Endothelial cell of umbilical vein (primary cell): Measurements from ENCODE around the gene FILIP1. TPM values are rescaled to one million over a fixed set of nuclear protein-coding genes. Genes with fewer than 3 reads are reported as not detected.

ENCODE experiments used
- BruUV-seq: library from RNA; stranded (reverse); fragments of 400-500 nt; replicated peaks from 2 replicates; lab custom pipeline; 2021; lab: Mats Ljungman, UMichigan
- CTCF ChIA-PET: fragments of 300-600, 350-600 bp; sonication (Branson Sonifier 250); formaldehyde crosslinking; loops from one replicate; lab custom pipeline; 2021; ENCODE audit warnings: antibody characterized with exemption, inconsistent platforms; lab: Charles Lee
- POLR2A ChIA-PET: fragments of 300-600, 350-600 bp; sonication (Branson Sonifier 250); formaldehyde crosslinking; loops from one replicate; lab custom pipeline; 2021; ENCODE audit warnings: antibody characterized with exemption, inconsistent platforms; lab: Charles Lee
- DNase-seq: peaks from one replicate; pipeline ENCODE4 v3.0.0-alpha.2; 2011; ENCODE audit warnings: low read depth, low spot score
- FAIRE-seq: peaks from 2 replicates; lab custom pipeline; 2011; peaks lifted over from hg19 to GRCh38; lab: Jason Lieb, UNC
- H2AFZ ChIP-seq: 2 replicates; pipeline ENCODE4 v1.6.0; 2012; ENCODE audit warnings: low read depth, low read length, control low read depth, inconsistent platforms
- H3K27ac ChIP-seq: 2 replicates; pipeline ENCODE4 v1.5.1; 2011; ENCODE audit warnings: low read depth, mild to moderate bottlenecking, control low read depth, low read length, moderate library complexity; ENCODE audit not compliant: insufficient read depth
- H3K27me3 ChIP-seq, 2 experiments: 2 replicates each; pipeline versions ENCODE4 v1.6.0 to v1.6.1; 2011; ENCODE audit warnings: low read length in 2 of 2, mixed read lengths in 1 of 2; ENCODE audit not compliant: control insufficient read depth in 2 of 2, insufficient read depth in 2 of 2
- H3K36me3 ChIP-seq, 2 experiments: 2 replicates in 1 of 2; 3 replicates in 1 of 2; pipeline ENCODE4 v1.5.1; 2011; ENCODE audit warnings: low read length in 2 of 2, mild to moderate bottlenecking in 1 of 2, moderate library complexity in 1 of 2; ENCODE audit not compliant: control insufficient read depth in 2 of 2, insufficient read depth in 2 of 2; ENCODE audit errors: extremely low read depth in 1 of 2
- H3K4me1 ChIP-seq: 3 replicates; pipeline ENCODE4 v1.5.1; 2011; ENCODE audit warnings: mild to moderate bottlenecking, low read length; ENCODE audit not compliant: control insufficient read depth, insufficient read depth; ENCODE audit errors: extremely low read depth
- H3K4me2 ChIP-seq: 2 replicates; pipeline ENCODE4 v1.6.1; 2011; ENCODE audit warnings: low read length, control low read depth, mixed read lengths; ENCODE audit not compliant: insufficient read depth
- H3K4me3 ChIP-seq, 3 experiments: fragments of 200-600 bp in 1 of 3; sonication (generic), shearing (Covaris generic) in 1 of 3; replicated peaks in 1 of 3; 2 replicates each; pipeline ENCODE4 v1.5.1; 2011 to 2016; ENCODE audit warnings: control low read depth in 3 of 3, low read length in 3 of 3, mild to moderate bottlenecking in 2 of 3, inconsistent platforms in 1 of 3, low read depth in 1 of 3, moderate library complexity in 1 of 3; ENCODE audit not compliant: insufficient read depth in 1 of 3
- H3K79me2 ChIP-seq: 2 replicates; pipeline ENCODE4 v1.6.0; 2012; ENCODE audit warnings: low read length, inconsistent platforms; ENCODE audit not compliant: control insufficient read depth, insufficient read depth
- H3K9ac ChIP-seq: replicated peaks from 2 replicates; pipeline ENCODE3; 2011; ENCODE audit warnings: low read length, control low read depth; ENCODE audit not compliant: insufficient read depth; ENCODE audit errors: extremely low read depth
- H3K9me1 ChIP-seq: replicated peaks from 3 replicates; pipeline ENCODE4 v1.6.0; 2011; ENCODE audit warnings: mild to moderate bottlenecking, low read length; ENCODE audit not compliant: control insufficient read depth, insufficient read depth; ENCODE audit errors: extremely low read depth
- H3K9me3 ChIP-seq: replicated peaks from 2 replicates; pipeline ENCODE4 v1.5.1; 2012; ENCODE audit warnings: low read length, inconsistent platforms; ENCODE audit not compliant: control insufficient read depth, insufficient read depth
- H4K20me1 ChIP-seq: replicated peaks from 2 replicates; pipeline ENCODE3; 2011; ENCODE audit warnings: mild to moderate bottlenecking, low read length; ENCODE audit not compliant: control insufficient read depth, insufficient read depth; ENCODE audit errors: extremely low read depth
- CTCF ChIP-seq, 2 donors: IDR thresholded peaks; 1 replicate in 1 of 2; 2 replicates in 1 of 2; pipeline ENCODE4 v1.5.1; 2011; ENCODE audit warnings: low read length in 2 of 2, mild to moderate bottlenecking in 2 of 2, moderate library complexity in 2 of 2, control low read depth in 1 of 2, inconsistent platforms in 1 of 2, low read depth in 1 of 2; ENCODE audit not compliant: insufficient read depth in 1 of 2; ENCODE audit errors: extremely low read depth in 1 of 2
- EZH2 ChIP-seq: IDR thresholded peaks from 2 replicates; pipeline ENCODE4 v1.6.1; 2012; ENCODE audit warnings: borderline replicate concordance, low read depth, mild to moderate bottlenecking, moderate library complexity, low read length, inconsistent platforms; ENCODE audit not compliant: severe bottlenecking
- FOS ChIP-seq: IDR thresholded peaks from 2 replicates; pipeline ENCODE4 v1.6.1; 2011; ENCODE audit warnings: mild to moderate bottlenecking, low read length, moderate library complexity, borderline replicate concordance; ENCODE audit not compliant: insufficient read depth
- GATA2 ChIP-seq: IDR thresholded peaks from 2 replicates; pipeline ENCODE4 v1.7.0; 2011; ENCODE audit warnings: low read depth, mild to moderate bottlenecking, moderate library complexity, mixed read lengths, low read length; ENCODE audit not compliant: insufficient read length, insufficient read depth
- JUN ChIP-seq: IDR thresholded peaks from 2 replicates; pipeline ENCODE4 v1.6.1; 2011; ENCODE audit warnings: borderline replicate concordance, low read depth; ENCODE audit not compliant: insufficient read length, insufficient read depth
- MAX ChIP-seq: IDR thresholded peaks from 2 replicates; pipeline ENCODE4 v1.6.1; 2011; ENCODE audit not compliant: insufficient read depth, insufficient read length
- MYC ChIP-seq: IDR thresholded peaks from one replicate; pipeline ENCODE4 v1.6.1; 2011; ENCODE audit warnings: mild to moderate bottlenecking, low read depth, low read length
- POLR2A ChIP-seq: IDR thresholded peaks from 2 replicates; pipeline ENCODE4 v1.6.1; 2012; ENCODE audit warnings: low read depth, mild to moderate bottlenecking, control low read depth, low read length
- POLR2AphosphoS5 ChIP-seq: IDR thresholded peaks from 2 replicates; pipeline ENCODE4 v1.6.1; 2012; ENCODE audit warnings: low read depth, mild to moderate bottlenecking, control low read depth, low read length, moderate library complexity; ENCODE audit not compliant: insufficient read depth
- dilution Hi-C: fragments of 300-500 bp; cut with MboI; formaldehyde crosslinking; loops from one replicate; pipeline ENCODE4 v1.15.0; 2019; ENCODE audit warnings: low sequenced_read_pairs; ENCODE audit not compliant: extremely low pct_ligation_motif_present
- intact Hi-C: fragments of 100-400 bp; cut with micrococcal nuclease; formaldehyde crosslinking; loops from one replicate; pipeline ENCODE4 v1.10.0; 2022
- polyA plus RNA-seq, 4 experiments: library from polyadenylated mRNA; depleted of rRNA in 3 of 4; stranded (reverse) in 3 of 4; unstranded in 1 of 4; fragments of >200 nt; gene quantifications; 2 replicates each; pipeline versions ENCODE4 v1.2.1 to v1.2.3, GENCODE V29; 2011 to 2012; ENCODE audit warnings: missing spikeins in 1 of 4
- total RNA-seq: library from RNA; stranded (reverse); gene quantifications from 2 replicates; pipeline ENCODE4 v1.2.3, GENCODE V29; 2021

Gene FILIP1
- total and polyA plus RNA-seq, 2 donors (not counting 3 experiments of a cell fraction or from before 2014, with no cell fraction given) = 2.8 to 13.7 TPM

- Histone ChIP-seq H2AFZ (no peak overlapping the region), H3K27ac (no peak overlapping the region), H3K4me3 (no peak overlapping the region), H3K4me1 (no peaks in the 10 kb centered on the region), H3K9ac (no peak overlapping the region), H3K4me2 (no peak overlapping the region), H4K20me1 (no peaks in the 10 kb centered on the region), H3K9me3 (no peaks in the 10 kb centered on the region), H3K27me3 (no peaks in the 10 kb centered on the region), H3K36me3 (no peaks in the 10 kb centered on the region), H3K9me1 (no peaks in the 10 kb centered on the region), H3K79me2 (no peaks in the 10 kb centered on the region)
- dilution Hi-C loops (no loop called here), intact Hi-C loops (no loop called here)
- ChIA-PET POLR2A (no interaction called here), CTCF (interaction anchor here (1.1 kb wide), 1 partner anchor 10 kb away, joined by 3 read pairs; no protein-coding TSS in a partner anchor)
- BruUV-seq = no TSS peak
- FAIRE-seq = no peak
- no peak for DNase-seq
- TF ChIP-seq FOS (no peak), EZH2 (no peak), JUN (no peak), POLR2AphosphoS5 (no peak), MYC (no peak), GATA2 (no peak), POLR2A (no peak), CTCF (IDR thresholded peaks at IDR 0.05; ENCODE audit: extremely low read depth in 1 of 2, insufficient read depth in 1 of 2, low read depth in 1 of 2, low read length in 2 of 2) (no peak), MAX (no peak)
Measured at GRCh38 chr6:75438442-75439116, 55.0 kb downstream of the FILIP1 start.
